Measurements from ENCODE around the gene SMIM38. TPM values are rescaled to one million over a fixed set of nuclear protein-coding genes. Genes with fewer than 3 reads are reported as not detected.
A peak's percentile ranks its signal among the peaks of the same experiment; 100 is the strongest.

SMIM38 gene
- total RNA-seq, 3 donors from 2014 or later, result 0.32 to 2.6 (median 1.6) TPM

DNA sequence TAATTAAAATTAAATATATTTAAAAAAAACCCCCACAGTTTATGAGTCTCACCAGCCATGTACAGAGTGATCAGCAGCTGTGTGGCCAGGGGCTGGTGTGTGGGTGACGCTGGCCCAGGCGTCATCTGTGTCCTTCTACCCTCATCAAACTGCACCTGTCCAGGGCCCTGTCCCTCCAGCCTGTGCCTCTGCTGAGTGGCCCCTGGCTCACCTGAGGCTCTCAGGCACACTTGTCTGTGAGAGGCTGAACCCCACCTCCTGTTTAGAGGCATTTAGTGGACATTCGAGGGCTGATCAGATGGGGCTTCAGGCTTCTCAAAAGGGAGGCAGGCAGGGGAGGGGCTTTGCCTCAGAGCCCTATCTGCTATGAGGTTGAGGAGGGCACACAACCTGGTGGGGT is 29.9 kb upstream of the SMIM38 start:
- no peak overlapping the region for H3K4me3 ChIP-seq
- no peaks in the 10 kb centered on the region for H3K9me3 ChIP-seq
- H3K27ac ChIP-seq, result no peak overlapping the region
- TF ChIP-seq, protein P1, sequence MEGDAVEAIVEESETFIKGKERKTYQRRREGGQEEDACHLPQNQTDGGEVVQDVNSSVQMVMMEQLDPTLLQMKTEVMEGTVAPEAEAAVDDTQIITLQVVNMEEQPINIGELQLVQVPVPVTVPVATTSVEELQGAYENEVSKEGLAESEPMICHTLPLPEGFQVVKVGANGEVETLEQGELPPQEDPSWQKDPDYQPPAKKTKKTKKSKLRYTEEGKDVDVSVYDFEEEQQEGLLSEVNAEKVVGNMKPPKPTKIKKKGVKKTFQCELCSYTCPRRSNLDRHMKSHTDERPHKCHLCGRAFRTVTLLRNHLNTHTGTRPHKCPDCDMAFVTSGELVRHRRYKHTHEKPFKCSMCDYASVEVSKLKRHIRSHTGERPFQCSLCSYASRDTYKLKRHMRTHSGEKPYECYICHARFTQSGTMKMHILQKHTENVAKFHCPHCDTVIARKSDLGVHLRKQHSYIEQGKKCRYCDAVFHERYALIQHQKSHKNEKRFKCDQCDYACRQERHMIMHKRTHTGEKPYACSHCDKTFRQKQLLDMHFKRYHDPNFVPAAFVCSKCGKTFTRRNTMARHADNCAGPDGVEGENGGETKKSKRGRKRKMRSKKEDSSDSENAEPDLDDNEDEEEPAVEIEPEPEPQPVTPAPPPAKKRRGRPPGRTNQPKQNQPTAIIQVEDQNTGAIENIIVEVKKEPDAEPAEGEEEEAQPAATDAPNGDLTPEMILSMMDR (IDR thresholded peaks at IDR 0.05), result no peak
- no peak for TF ChIP-seq POLR2AphosphoS5 (IDR thresholded peaks at IDR 0.05)
- no peak for TF ChIP-seq POLR2A (IDR thresholded peaks at IDR 0.05)
- peaks cover 4 to 5% of the 10 kb centered on the region in 2 donors for H3K4me1 ChIP-seq
- DNase-seq (ENCODE audit: low spot score in 2 of 2), result peak in 1 of 2 donors; percentile 2
- H3K27me3 ChIP-seq, result no peaks in the 10 kb centered on the region
- intact Hi-C loops (cut with DNase I; ENCODE audit: low total_unique reads), result no loop called here
- H3K36me3 ChIP-seq, result no peaks in the 10 kb centered on the region

DNA sequence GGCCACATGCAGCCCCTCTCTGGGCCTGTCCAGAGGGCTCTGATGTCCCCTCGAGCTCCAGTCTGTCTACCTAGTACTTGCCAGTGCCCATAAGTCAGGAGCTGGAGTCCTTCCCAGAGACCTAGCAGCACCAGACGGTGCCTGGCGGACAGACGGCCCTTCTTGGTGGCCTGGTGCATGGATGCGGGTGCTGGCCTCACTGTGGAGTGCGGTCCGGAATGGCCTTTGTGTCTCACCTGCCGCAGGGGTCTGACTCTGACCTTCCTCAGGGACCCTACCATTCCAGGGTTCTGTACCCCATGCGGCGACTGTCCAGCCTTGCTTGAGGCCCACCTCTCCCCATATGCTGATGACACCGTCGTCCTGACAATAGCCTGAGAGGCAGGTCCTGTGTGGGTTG is 29.4 kb upstream of the SMIM38 start:
- TF ChIP-seq POLR2A (IDR thresholded peaks at IDR 0.05), result no peak
- TF ChIP-seq POLR2AphosphoS5 (IDR thresholded peaks at IDR 0.05), result no peak
- TF ChIP-seq, protein P1 (IDR thresholded peaks at IDR 0.05), result no peak
- no peak overlapping the region for H3K27ac ChIP-seq

DNA sequence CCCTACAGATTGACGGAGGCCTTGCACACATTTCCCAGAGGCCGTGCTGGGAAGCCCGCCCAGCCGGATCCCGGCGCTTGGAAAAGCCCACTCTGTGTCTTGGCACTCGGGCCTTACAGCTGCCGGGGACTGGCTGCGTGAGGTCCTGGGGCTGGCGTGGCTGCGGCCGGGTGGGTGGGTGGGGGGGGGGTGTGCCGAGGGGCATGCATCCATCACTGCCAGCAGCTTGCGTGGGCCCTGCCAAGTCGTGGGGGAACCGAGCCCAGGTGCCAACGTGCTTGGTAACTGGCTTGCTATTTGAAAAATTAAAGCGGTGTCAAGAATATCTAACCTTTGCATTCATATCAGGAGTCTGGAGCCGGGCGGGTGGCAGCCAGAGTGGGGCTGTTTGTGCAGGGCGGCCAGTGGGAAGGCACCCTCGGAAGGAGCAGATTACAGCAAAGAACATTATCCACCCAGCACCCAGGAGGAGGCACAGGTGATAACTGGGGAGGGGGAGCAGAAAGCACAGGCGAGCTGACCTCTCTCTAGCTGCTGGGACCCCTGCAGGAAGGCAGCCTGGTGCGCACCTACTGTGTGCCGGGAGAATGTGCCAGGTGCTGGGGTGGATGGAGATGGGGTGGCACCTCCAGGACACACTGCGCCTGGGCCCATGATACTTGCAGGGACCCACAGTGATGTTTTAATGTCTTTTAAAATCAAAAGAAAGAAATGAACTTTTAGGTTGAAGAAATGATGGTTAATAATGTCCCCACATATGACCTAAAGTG is 28.5 kb upstream of the SMIM38 start:
- Histone ChIP-seq H3K4me3 (no peak overlapping the region), H3K36me3 (no peaks in the 10 kb centered on the region), H3K27ac (no peak overlapping the region), H3K9me3 (no peaks in the 10 kb centered on the region), H3K4me1 (peaks cover 4 to 5% of the 10 kb centered on the region in 2 donors), H3K27me3 (no peaks in the 10 kb centered on the region)
- TF ChIP-seq POLR2A (IDR thresholded peaks at IDR 0.05) (no peak), POLR2AphosphoS5 (IDR thresholded peaks at IDR 0.05) (no peak)
- TF ChIP-seq, protein P1 (IDR thresholded peaks at IDR 0.05), result no peak
- intact Hi-C loops (cut with DNase I; ENCODE audit: low total_unique reads), result no loop called here
- peak in 1 of 2 donors; percentile 44 for DNase-seq (ENCODE audit: low spot score in 2 of 2)

More for the DNA sequence above, 29.4 kb upstream of the SMIM38 start:
- H3K4me3 ChIP-seq, result no peak overlapping the region
- H3K9me3 ChIP-seq, result no peaks in the 10 kb centered on the region
- H3K36me3 ChIP-seq, result no peaks in the 10 kb centered on the region
- H3K4me1 ChIP-seq, result peaks cover 4 to 5% of the 10 kb centered on the region in 2 donors
- intact Hi-C loops (cut with DNase I; ENCODE audit: low total_unique reads), result no loop called here
- no peaks in the 10 kb centered on the region for H3K27me3 ChIP-seq
- DNase-seq (ENCODE audit: low spot score in 2 of 2), result peak in 1 of 2 donors; percentile 33

DNA sequence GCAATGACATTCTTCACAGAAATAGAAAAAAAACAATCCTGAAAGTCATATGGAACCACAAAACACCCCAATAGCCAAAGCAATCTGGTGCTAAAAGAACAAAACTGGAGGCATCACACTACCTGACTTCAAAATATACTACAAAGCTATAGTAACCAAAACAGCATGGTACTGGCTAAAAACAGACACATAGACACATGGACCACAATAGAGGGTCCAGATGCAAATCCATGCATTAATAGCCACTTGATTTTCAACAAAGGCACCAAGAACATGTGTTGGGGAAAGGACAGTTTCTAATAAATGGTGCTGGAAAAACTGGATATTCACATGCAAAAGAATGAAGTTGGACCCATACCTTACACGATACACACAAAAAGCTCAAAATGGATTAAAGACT is 27.9 kb upstream of the SMIM38 start:
- TF ChIP-seq, protein P1 (IDR thresholded peaks at IDR 0.05), result no peak
- TF ChIP-seq POLR2AphosphoS5 (IDR thresholded peaks at IDR 0.05) (no peak), POLR2A (IDR thresholded peaks at IDR 0.05) (no peak)
- intact Hi-C loops (cut with DNase I; ENCODE audit: low total_unique reads), result no loop called here
- H3K9me3 ChIP-seq, result no peaks in the 10 kb centered on the region
- no peak overlapping the region for H3K4me3 ChIP-seq
- no peaks in the 10 kb centered on the region for H3K27me3 ChIP-seq
- DNase-seq (ENCODE audit: low spot score in 2 of 2), result no peak
- H3K27ac ChIP-seq, result no peak overlapping the region
- H3K4me1 ChIP-seq, result peaks cover 2 to 5% of the 10 kb centered on the region in 2 donors
- no peaks in the 10 kb centered on the region for H3K36me3 ChIP-seq

DNA sequence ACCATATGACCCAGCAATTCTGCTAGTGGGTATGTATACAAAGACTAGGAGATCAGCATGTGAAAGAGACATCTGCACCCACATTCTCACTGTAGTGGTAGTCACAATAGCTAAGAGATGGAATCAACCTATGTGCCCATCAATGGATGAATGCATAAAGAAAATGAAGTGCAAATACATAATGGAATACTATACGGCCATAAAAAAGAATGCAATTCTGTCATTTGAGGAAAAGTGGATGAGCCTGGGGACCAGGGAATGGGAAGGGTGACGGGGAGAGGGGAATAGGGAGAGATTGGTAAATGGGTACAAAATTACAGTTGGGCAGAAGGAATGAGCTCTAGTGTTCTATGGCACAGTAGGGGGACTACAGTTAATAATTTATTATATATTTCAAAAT is 26.7 kb upstream of the SMIM38 start:
- no peaks in the 10 kb centered on the region for H3K4me1 ChIP-seq
- H3K36me3 ChIP-seq, result no peaks in the 10 kb centered on the region
- no peak overlapping the region for H3K4me3 ChIP-seq
- no peaks in the 10 kb centered on the region for H3K27me3 ChIP-seq
- no peak overlapping the region for H3K27ac ChIP-seq
- no peak for DNase-seq (ENCODE audit: low spot score in 2 of 2)
- intact Hi-C loops (cut with DNase I; ENCODE audit: low total_unique reads), result no loop called here
- TF ChIP-seq POLR2A (IDR thresholded peaks at IDR 0.05) (no peak), POLR2AphosphoS5 (IDR thresholded peaks at IDR 0.05) (no peak)
- TF ChIP-seq, protein P1 (IDR thresholded peaks at IDR 0.05), result no peak
- no peaks in the 10 kb centered on the region for H3K9me3 ChIP-seq

Measured in breast epithelium (tissue), 4 donors.